Kidney epithelial cell (primary cell): ENCODE measurements around the gene ANKUB1. TPM values are rescaled to one million over a fixed set of nuclear protein-coding genes. Genes with fewer than 3 reads are reported as not detected.

Experiments used
- DNase-seq: peaks from one replicate; pipeline ENCODE4 v3.0.0-alpha.2; 2010; ENCODE audit warnings: low read depth
- H3K27me3 ChIP-seq: 2 replicates; pipeline ENCODE4 v1.6.0; 2011; ENCODE audit warnings: low read length; ENCODE audit not compliant: control insufficient read depth, insufficient read depth
- H3K36me3 ChIP-seq: 2 replicates; pipeline ENCODE4 v1.5.1; 2011; ENCODE audit warnings: low read length; ENCODE audit not compliant: control insufficient read depth, insufficient read depth
- H3K4me3 ChIP-seq: 2 replicates; pipeline ENCODE4 v1.5.1; 2011; ENCODE audit warnings: low read depth, mild to moderate bottlenecking, control low read depth, low read length
- CTCF ChIP-seq: IDR thresholded peaks from 2 replicates; pipeline ENCODE4 v1.5.1; 2011; ENCODE audit warnings: mild to moderate bottlenecking, moderate library complexity, low read length, control low read depth, inconsistent platforms; ENCODE audit not compliant: insufficient read depth, poor library complexity, severe bottlenecking
- total RNA-seq: library from RNA; depleted of rRNA; stranded (reverse); fragments of >200 nt; gene quantifications from 2 replicates; pipeline ENCODE4 v1.2.3, GENCODE V29; 2015

Gene ANKUB1
- total RNA-seq, 1 donor from 2014 or later, result not detected

DNA sequence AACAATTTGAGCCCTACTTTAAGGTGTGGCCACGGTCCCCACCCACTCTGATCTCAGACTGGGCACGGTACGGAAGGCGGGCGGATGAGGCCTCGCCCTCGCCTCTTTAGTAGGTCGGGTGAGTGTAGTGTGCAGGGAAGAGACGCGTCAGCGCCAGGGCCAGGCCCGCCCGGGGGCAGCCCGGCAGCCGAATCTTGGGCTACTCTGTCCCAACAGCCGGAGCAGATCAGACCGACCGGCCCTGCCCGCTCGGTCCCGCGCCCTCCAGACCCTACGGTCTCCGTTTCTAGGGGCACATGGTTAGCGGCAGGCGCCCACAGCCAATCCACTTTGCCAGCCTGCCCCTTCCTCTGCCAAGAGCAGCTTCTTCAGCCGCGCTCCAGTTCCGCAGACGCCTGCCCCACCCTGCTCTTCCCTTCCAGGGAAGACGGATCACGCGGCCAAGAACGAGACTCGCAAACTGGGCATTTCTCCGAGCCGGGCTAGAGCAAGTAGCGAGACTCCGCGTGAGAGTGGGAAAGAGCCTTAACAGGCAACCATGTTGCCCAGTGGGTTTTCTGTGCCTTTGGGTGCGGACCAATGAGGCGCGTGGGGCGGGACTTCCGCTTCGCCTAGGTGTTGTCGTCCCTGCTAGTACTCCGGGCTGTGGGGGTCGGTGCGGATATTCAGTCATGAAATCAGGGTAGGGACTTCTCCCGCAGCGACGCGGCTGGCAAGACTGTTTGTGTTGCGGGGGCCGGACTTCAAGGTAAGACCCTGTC is 20.4 kb upstream of the ANKUB1 start, which contains the start of gene RNF13:
RNF13 (plus strand) TSS at position 610 of the 761 bp plus-strand sequence. CDS start 32,812 bp downstream, outside the sequence.
- no peaks in the 10 kb centered on the region for H3K36me3 ChIP-seq
- TF ChIP-seq CTCF, result no peak
- peak; percentile 77 for DNase-seq
- peak within 1 kb of the TSS; percentile 63 for H3K4me3 ChIP-seq
- no peaks in the 10 kb centered on the region for H3K27me3 ChIP-seq

DNA sequence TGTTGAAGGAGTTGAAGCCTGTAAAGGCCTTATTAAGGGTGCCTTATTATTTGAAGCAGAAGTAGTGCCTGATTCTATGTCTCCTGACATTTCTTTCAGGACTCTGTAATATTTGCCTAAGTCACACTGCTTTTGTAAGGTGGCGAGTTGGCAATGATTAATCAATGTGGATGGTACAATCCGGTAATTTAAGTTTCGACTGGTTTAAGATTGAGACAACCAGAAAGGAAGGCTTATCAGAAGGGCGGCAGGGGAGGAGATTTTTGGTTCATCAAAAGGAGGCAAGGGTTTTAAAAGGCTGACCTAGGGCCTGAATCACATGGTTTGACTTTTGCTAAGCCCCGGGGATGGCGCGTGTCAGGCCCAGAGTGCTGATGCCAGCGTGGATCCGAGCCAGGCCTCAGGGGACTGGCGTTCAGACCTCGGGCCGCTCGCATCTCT is 19.8 kb upstream of the ANKUB1 start:
- DNase-seq, result no peak
- H3K27me3 ChIP-seq, result no peaks in the 10 kb centered on the region
- H3K4me3 ChIP-seq, result peak overlapping the region; percentile 63
- H3K36me3 ChIP-seq, result no peaks in the 10 kb centered on the region
- no peak for TF ChIP-seq CTCF

DNA sequence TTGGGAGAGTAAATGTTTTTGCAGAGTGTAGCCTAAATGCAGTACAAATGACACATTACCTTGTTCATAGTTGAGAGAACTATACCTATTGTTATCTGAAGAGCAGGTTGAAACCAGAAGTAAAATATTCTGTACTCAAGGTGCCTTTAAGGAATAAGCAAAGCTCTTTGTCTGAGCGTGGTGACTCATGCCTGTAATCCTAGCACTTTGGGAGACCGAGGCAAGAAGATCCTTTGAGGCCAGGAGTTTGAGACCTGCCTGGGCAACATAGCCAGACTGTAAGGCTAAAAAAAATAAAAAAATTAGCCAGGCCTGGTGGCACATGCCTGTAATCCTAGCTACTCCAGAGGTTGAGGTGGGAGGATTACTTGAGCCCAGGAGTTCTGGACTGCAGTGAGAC is 18.5 kb upstream of the ANKUB1 start:
- TF ChIP-seq CTCF, result no peak
- H3K27me3 ChIP-seq, result no peaks in the 10 kb centered on the region
- DNase-seq, result no peak
- H3K4me3 ChIP-seq, result no peak overlapping the region
- no peaks in the 10 kb centered on the region for H3K36me3 ChIP-seq

DNA sequence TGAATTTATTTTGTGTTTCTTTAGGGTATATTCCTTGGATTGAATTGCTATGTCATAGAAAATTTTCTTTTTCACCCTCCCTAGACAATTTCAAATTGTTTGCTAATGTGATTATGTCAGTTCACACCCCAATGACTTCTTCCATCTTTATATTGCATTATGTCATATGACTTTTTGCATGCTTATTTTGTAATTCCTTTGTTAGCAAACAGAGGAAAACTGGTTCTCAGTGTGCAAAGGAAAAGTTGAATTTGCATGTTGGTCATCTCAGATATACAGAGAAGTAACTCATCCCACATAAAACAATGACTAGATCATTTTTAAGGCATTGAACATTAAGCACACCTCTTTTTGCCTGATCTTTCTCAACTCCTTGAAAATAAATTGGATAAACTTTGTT is 17.3 kb upstream of the ANKUB1 start:
- H3K36me3 ChIP-seq, result no peaks in the 10 kb centered on the region
- H3K4me3 ChIP-seq, result no peak overlapping the region
- DNase-seq, result no peak

GRCh38 chr3:149808209-149808829 is 16.0 kb upstream of the ANKUB1 start:
- no peak overlapping the region for H3K4me3 ChIP-seq
- no peaks in the 10 kb centered on the region for H3K36me3 ChIP-seq
- peak; percentile 59 for DNase-seq
- peak; percentile 87 for TF ChIP-seq CTCF
- no peaks in the 10 kb centered on the region for H3K27me3 ChIP-seq

More for the DNA sequence above, 17.3 kb upstream of the ANKUB1 start:
- no peaks in the 10 kb centered on the region for H3K27me3 ChIP-seq
- no peak for TF ChIP-seq CTCF
